Gastroesophageal sphincter (tissue), 4 donors: ENCODE results near the gene SOX5. TPM values are rescaled to one million over a fixed set of nuclear protein-coding genes. Genes with fewer than 3 reads are reported as not detected.
"Not testable (repeated sequence)": the region's sequence is repeated elsewhere in the genome, so short reads cannot be mapped to it uniquely, and the experiment has no call there.

Source experiments
- ATAC-seq: fragments of 150-250 bp; one replicate; pipeline ENCODE4 v1.9.1; 2016; ENCODE audit warnings: mild to moderate bottlenecking, moderate library complexity
- H3K27ac ChIP-seq, 4 donors: fragments of 200-600 bp; sonication (generic) in 3 of 4; 1 replicate in 3 of 4; 2 replicates in 1 of 4; pipeline ENCODE4 v1.5.1; 2016 to 2019
- H3K27me3 ChIP-seq: fragments of 200-600 bp; sonication (generic); one replicate; pipeline ENCODE4 v1.5.1; 2019
- H3K36me3 ChIP-seq, 2 donors: fragments of 200-600 bp; sonication (generic); one replicate each; pipeline ENCODE4 v1.5.1; 2019; ENCODE audit warnings: control low read depth in 1 of 2
- H3K4me1 ChIP-seq, 3 donors: fragments of 200-600 bp; sonication (generic); 1 replicate in 2 of 3; 2 replicates in 1 of 3; pipeline ENCODE4 v1.5.1; 2016 to 2019; ENCODE audit warnings: control low read depth in 2 of 3
- H3K4me3 ChIP-seq, 2 donors: fragments of 200-600 bp; sonication (generic); one replicate each; pipeline ENCODE4 v1.5.1; 2019; ENCODE audit warnings: mild to moderate bottlenecking in 1 of 2, moderate library complexity in 1 of 2
- H3K9me3 ChIP-seq, 3 donors: fragments of 200-600 bp; sonication (generic); one replicate each; pipeline ENCODE4 v1.5.1; 2017 to 2019; ENCODE audit warnings: control low read depth in 2 of 3
- CTCF ChIP-seq, 4 experiments: fragments of 200-600 bp in 2 of 4; fragments of 450-650 bp in 2 of 4; sonication (generic) in 1 of 4; IDR thresholded peaks; one replicate each; pipeline ENCODE4 v1.5.1; 2017 to 2019; ENCODE audit warnings: antibody characterized with exemption in 4 of 4, mild to moderate bottlenecking in 2 of 4, moderate library complexity in 2 of 4
- EP300 ChIP-seq: sonication (generic); formaldehyde crosslinking; IDR thresholded peaks from one replicate; pipeline ENCODE4 v1.6.1; 2017; ENCODE audit warnings: antibody characterized with exemption, mild to moderate bottlenecking
- POLR2A ChIP-seq, 2 donors: fragments of 450-650 bp; IDR thresholded peaks; one replicate each; pipeline ENCODE4 v1.6.1; 2017; ENCODE audit warnings: antibody characterized with exemption in 2 of 2, mild to moderate bottlenecking in 2 of 2, moderate library complexity in 1 of 2
- POLR2AphosphoS5 ChIP-seq: sonication (generic); formaldehyde crosslinking; IDR thresholded peaks from one replicate; pipeline ENCODE4 v1.6.1; 2017; ENCODE audit warnings: antibody characterized with exemption
- WGBS, 2 donors: methylation state at CpG; one replicate each; pipeline ENCODE4 v1.1.5; 2018; ENCODE audit warnings: low coverage in 1 of 2; 5-methylcytosine and 5-hydroxymethylcytosine counted together
- total RNA-seq, 4 donors: library from RNA; depleted of rRNA; stranded (reverse); fragments of >200 nt; gene quantifications; one replicate each; pipeline ENCODE4 v1.1.0, GENCODE V29; 2016

SOX5 gene
- total RNA-seq, 4 donors from 2014 or later = 4.9 to 69.9 (median 18.1) TPM

GRCh38 chr12:23729359-23729758 is 220.1 kb downstream of the SOX5 start:
- H3K9me3 ChIP-seq = no peaks in the 10 kb centered on the region
- H3K4me1 ChIP-seq = peaks cover 0 to 7% (median 0%) of the 10 kb centered on the region in 3 donors
- no peak overlapping the region for H3K4me3 ChIP-seq
- ATAC-seq = no peak
- H3K27ac ChIP-seq = no peak overlapping the region
- TF ChIP-seq POLR2A (IDR thresholded peaks at IDR 0.05) = no peak
- H3K36me3 ChIP-seq = no peaks in the 10 kb centered on the region
- no peaks in the 10 kb centered on the region for H3K27me3 ChIP-seq

GRCh38 chr12:23726646-23727045 is 222.8 kb downstream of the SOX5 start:
- peaks cover 0 to 7% (median 0%) of the 10 kb centered on the region in 3 donors for H3K4me1 ChIP-seq
- WGBS, 2 donors = 75 to 83% methylated on average over 2 of the region's 2 CpGs
- no peak for ATAC-seq
- no peak for TF ChIP-seq EP300
- TF ChIP-seq POLR2A (IDR thresholded peaks at IDR 0.05) = no peak
- TF ChIP-seq POLR2AphosphoS5 = no peak
- TF ChIP-seq CTCF (IDR thresholded peaks at IDR 0.05) = no peak
- H3K4me3 ChIP-seq = no peak overlapping the region
- no peaks in the 10 kb centered on the region for H3K36me3 ChIP-seq
- H3K27me3 ChIP-seq = no peaks in the 10 kb centered on the region
- no peaks in the 10 kb centered on the region for H3K9me3 ChIP-seq
- no peak overlapping the region for H3K27ac ChIP-seq

GRCh38 chr12:23722655-23723054 is 226.8 kb downstream of the SOX5 start:
- TF ChIP-seq POLR2AphosphoS5 = no peak
- no peak for TF ChIP-seq EP300
- no peak for TF ChIP-seq POLR2A (IDR thresholded peaks at IDR 0.05)
- no peak for TF ChIP-seq CTCF (IDR thresholded peaks at IDR 0.05)
- no peak overlapping the region for H3K27ac ChIP-seq
- H3K36me3 ChIP-seq = no peaks in the 10 kb centered on the region
- ATAC-seq = no peak
- no peaks in the 10 kb centered on the region for H3K4me1 ChIP-seq
- H3K27me3 ChIP-seq = no peaks in the 10 kb centered on the region
- 66 to 71% methylated on average over 7 of the region's 7 CpGs for WGBS, 2 donors
- no peaks in the 10 kb centered on the region for H3K9me3 ChIP-seq
- no peak overlapping the region for H3K4me3 ChIP-seq

- H3K9me3 ChIP-seq = no peaks in the 10 kb centered on the region
- no peaks in the 10 kb centered on the region for H3K4me1 ChIP-seq
- H3K27me3 ChIP-seq = no peaks in the 10 kb centered on the region
- H3K4me3 ChIP-seq = no peak overlapping the region
- H3K27ac ChIP-seq = no peak overlapping the region
- no peak for TF ChIP-seq EP300
- no peak for TF ChIP-seq POLR2AphosphoS5
- no peak for TF ChIP-seq CTCF (IDR thresholded peaks at IDR 0.05)
- no peak for TF ChIP-seq POLR2A (IDR thresholded peaks at IDR 0.05)
- no peaks in the 10 kb centered on the region for H3K36me3 ChIP-seq
- no peak for ATAC-seq
- WGBS, 2 donors = 93 to 97% methylated on average over 7 to 8 of the region's 8 CpGs
These were observed 228.2 kb downstream of the SOX5 start for GRCh38 chr12:23721268-23721667.

GRCh38 chr12:23719493-23719892 is 230.0 kb downstream of the SOX5 start:
- ATAC-seq = no peak
- WGBS, 2 donors = 94% methylated on average over 2 of the region's 2 CpGs; no CpG with 5 or more reads in 1 of the 2 donors

GRCh38 chr12:23710361-23710760 is 239.1 kb downstream of the SOX5 start:
- not testable (repeated sequence) for H3K9me3 ChIP-seq, H3K4me1 ChIP-seq, ATAC-seq, H3K27me3 ChIP-seq, H3K36me3 ChIP-seq, H3K27ac ChIP-seq, H3K4me3 ChIP-seq
- 100% methylated on average over 1 of the region's 4 CpGs; no CpG with 5 or more reads in 1 of the 2 donors for WGBS, 2 donors

More at GRCh38 chr12:23719493-23719892, 230.0 kb downstream of the SOX5 start:
- Histone ChIP-seq H3K36me3 (no peaks in the 10 kb centered on the region), H3K4me3 (no peak overlapping the region), H3K27ac (no peak overlapping the region), H3K27me3 (no peaks in the 10 kb centered on the region), H3K4me1 (no peaks in the 10 kb centered on the region), H3K9me3 (no peaks in the 10 kb centered on the region)
- TF ChIP-seq CTCF (IDR thresholded peaks at IDR 0.05) (no peak), EP300 (no peak), POLR2A (IDR thresholded peaks at IDR 0.05) (no peak), POLR2AphosphoS5 (no peak)
